ENCODE measurements around the gene PACS2. TPM values are rescaled to one million over a fixed set of nuclear protein-coding genes. Genes with fewer than 3 reads are reported as not detected.

PACS2 gene
- polyA plus RNA-seq, 3 donors: 3.1 to 87.0 (median 3.7) TPM

- Histone ChIP-seq H3K9me3 (replicated peaks in 1 of 2; ENCODE audit: control insufficient read depth in 1 of 2, insufficient read depth in 1 of 2, low read length in 2 of 2) (no peaks in the 10 kb centered on the region), H4K20me1 (ENCODE audit: insufficient read depth, low read length) (peaks cover 11% of the 10 kb centered on the region), H3K27ac (ENCODE audit: low read depth in 1 of 2, low read length in 2 of 2) (no peak overlapping the region), H3K4me1 (ENCODE audit: control insufficient read depth in 1 of 2, insufficient read depth in 2 of 2, low read length in 2 of 2) (peaks cover 3 to 4% of the 10 kb centered on the region in 2 donors), H3K36me3 (replicated peaks in 1 of 2; ENCODE audit: control insufficient read depth in 1 of 2, insufficient read depth in 2 of 2, low read length in 2 of 2) (no peaks in the 10 kb centered on the region), H3K9ac (ENCODE audit: insufficient read depth, low read length, poor library complexity, severe bottlenecking) (no peak overlapping the region), H3K79me2 (ENCODE audit: insufficient read depth, low read length) (no peaks in the 10 kb centered on the region), H3K27me3 (ENCODE audit: control insufficient read depth in 2 of 2, insufficient read depth in 2 of 2, low read length in 2 of 2) (no peaks in the 10 kb centered on the region), H3K4me3 (replicated peaks in 1 of 3; ENCODE audit: low read depth in 2 of 3, low read length in 3 of 3) (no peak overlapping the region), H2AFZ (ENCODE audit: insufficient read depth, low read depth, low read length, poor library complexity, severe bottlenecking) (no peak overlapping the region), H3K4me2 (replicated peaks; ENCODE audit: extremely low read depth, low read length, poor library complexity, severe bottlenecking) (no peak overlapping the region)
- H3K9me3 Mint-ChIP-seq: no peaks in the 10 kb centered on the region
- no peak overlapping the region for H3K4me3 Mint-ChIP-seq
- no peak for DNase-seq
- peaks cover 2% of the 10 kb centered on the region for H3K4me1 Mint-ChIP-seq
- 94% methylated on average over 15 of the region's 22 CpGs for WGBS (ENCODE audit: insufficient coverage)
- no peak overlapping the region for H3K27ac Mint-ChIP-seq
- TF ChIP-seq, protein P1, sequence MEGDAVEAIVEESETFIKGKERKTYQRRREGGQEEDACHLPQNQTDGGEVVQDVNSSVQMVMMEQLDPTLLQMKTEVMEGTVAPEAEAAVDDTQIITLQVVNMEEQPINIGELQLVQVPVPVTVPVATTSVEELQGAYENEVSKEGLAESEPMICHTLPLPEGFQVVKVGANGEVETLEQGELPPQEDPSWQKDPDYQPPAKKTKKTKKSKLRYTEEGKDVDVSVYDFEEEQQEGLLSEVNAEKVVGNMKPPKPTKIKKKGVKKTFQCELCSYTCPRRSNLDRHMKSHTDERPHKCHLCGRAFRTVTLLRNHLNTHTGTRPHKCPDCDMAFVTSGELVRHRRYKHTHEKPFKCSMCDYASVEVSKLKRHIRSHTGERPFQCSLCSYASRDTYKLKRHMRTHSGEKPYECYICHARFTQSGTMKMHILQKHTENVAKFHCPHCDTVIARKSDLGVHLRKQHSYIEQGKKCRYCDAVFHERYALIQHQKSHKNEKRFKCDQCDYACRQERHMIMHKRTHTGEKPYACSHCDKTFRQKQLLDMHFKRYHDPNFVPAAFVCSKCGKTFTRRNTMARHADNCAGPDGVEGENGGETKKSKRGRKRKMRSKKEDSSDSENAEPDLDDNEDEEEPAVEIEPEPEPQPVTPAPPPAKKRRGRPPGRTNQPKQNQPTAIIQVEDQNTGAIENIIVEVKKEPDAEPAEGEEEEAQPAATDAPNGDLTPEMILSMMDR (IDR thresholded peaks at IDR 0.05): no peak
- H3K36me3 Mint-ChIP-seq: peaks cover 15 to 26% of the 10 kb centered on the region in 2 donors
- H3K27me3 Mint-ChIP-seq (ENCODE audit: low read depth in 3 of 3): peaks cover 0 to 4% (median 0%) of the 10 kb centered on the region in 3 donors
- intact Hi-C loops (cut with micrococcal nuclease): no loop called here
These were observed 41.5 kb downstream of the PACS2 start for GRCh38 chr14:105355850-105356604.

DNA sequence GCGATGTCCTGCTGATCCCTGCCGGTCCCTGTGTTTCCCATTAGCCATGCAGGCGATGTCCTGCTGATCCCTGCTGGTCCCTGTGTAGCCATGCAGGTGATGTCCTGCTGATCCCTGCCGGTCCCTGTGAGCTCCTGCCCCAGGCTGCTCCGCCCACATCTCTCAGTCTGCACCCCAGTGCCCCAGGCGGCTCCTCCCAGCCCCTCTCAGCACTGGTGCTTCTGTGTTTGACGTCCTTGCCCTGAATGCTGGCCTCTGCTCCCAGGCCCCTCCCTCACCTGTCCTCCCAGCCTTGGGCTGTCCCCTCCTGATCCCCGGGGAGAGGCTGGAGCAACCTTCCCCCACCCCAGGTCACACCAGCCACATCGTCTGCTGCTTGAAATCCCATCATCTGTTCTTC lies 42.4 kb downstream of the PACS2 start:
- Histone ChIP-seq H3K27ac (ENCODE audit: low read depth in 1 of 2, low read length in 2 of 2) (no peak overlapping the region), H3K79me2 (ENCODE audit: insufficient read depth, low read length) (no peaks in the 10 kb centered on the region), H3K4me2 (replicated peaks; ENCODE audit: extremely low read depth, low read length, poor library complexity, severe bottlenecking) (no peak overlapping the region), H2AFZ (ENCODE audit: insufficient read depth, low read depth, low read length, poor library complexity, severe bottlenecking) (no peak overlapping the region), H3K9me3 (replicated peaks in 1 of 2; ENCODE audit: control insufficient read depth in 1 of 2, insufficient read depth in 1 of 2, low read length in 2 of 2) (no peaks in the 10 kb centered on the region), H3K4me1 (ENCODE audit: control insufficient read depth in 1 of 2, insufficient read depth in 2 of 2, low read length in 2 of 2) (peaks cover 2 to 3% of the 10 kb centered on the region in 2 donors), H3K4me3 (replicated peaks in 1 of 3; ENCODE audit: low read depth in 2 of 3, low read length in 3 of 3) (no peak overlapping the region), H4K20me1 (ENCODE audit: insufficient read depth, low read length) (peaks cover 10% of the 10 kb centered on the region), H3K27me3 (ENCODE audit: control insufficient read depth in 2 of 2, insufficient read depth in 2 of 2, low read length in 2 of 2) (no peaks in the 10 kb centered on the region), H3K36me3 (replicated peaks in 1 of 2; ENCODE audit: control insufficient read depth in 1 of 2, insufficient read depth in 2 of 2, low read length in 2 of 2) (no peaks in the 10 kb centered on the region), H3K9ac (ENCODE audit: insufficient read depth, low read length, poor library complexity, severe bottlenecking) (no peak overlapping the region)
- Mint-ChIP-seq H3K36me3 (peaks cover 16 to 31% of the 10 kb centered on the region in 2 donors), H3K27me3 (ENCODE audit: low read depth in 3 of 3) (peaks cover 0 to 4% (median 0%) of the 10 kb centered on the region in 3 donors), H3K9me3 (no peaks in the 10 kb centered on the region), H3K4me1 (peaks cover 2% of the 10 kb centered on the region), H3K4me3 (no peak overlapping the region), H3K27ac (no peak overlapping the region)
- intact Hi-C loops (cut with micrococcal nuclease): no loop called here
- 97% methylated on average over 9 of the region's 9 CpGs for WGBS (ENCODE audit: insufficient coverage)
- no peak for DNase-seq
- TF ChIP-seq, protein P1 (IDR thresholded peaks at IDR 0.05): no peak
